Keratinocyte (primary cell): ENCODE results near the gene SYDE2.

Experiments used
- CTCF ChIP-seq, 3 experiments: IDR thresholded peaks in 1 of 3; conservative IDR thresholded peaks in 1 of 3; optimal IDR thresholded peaks in 1 of 3; 2 replicates in 2 of 3; 3 replicates in 1 of 3; pipeline versions ENCODE3 to v1.5.1; 2011; ENCODE audit warnings: low read length in 3 of 3, mild to moderate bottlenecking in 3 of 3, moderate library complexity in 2 of 3, control low read depth in 1 of 3, inconsistent platforms in 1 of 3; ENCODE audit not compliant: insufficient read depth in 2 of 3; ENCODE audit errors: extremely low read depth in 1 of 3
- EZH2 ChIP-seq: IDR thresholded peaks from one replicate; pipeline ENCODE4 v1.6.1; 2012; ENCODE audit warnings: inconsistent platforms, mild to moderate bottlenecking, low read length, moderate library complexity

GRCh38 chr1:85178396-85178795 lies 22.4 kb downstream of the SYDE2 start:
- TF ChIP-seq EZH2 (no peak), CTCF (optimal IDR thresholded peaks at IDR 0.05 in 1 of 3, IDR thresholded peaks at IDR 0.05 in 1 of 3, conservative IDR thresholded peaks at IDR 0.05 in 1 of 3; ENCODE audit: extremely low read depth in 1 of 3, insufficient read depth in 2 of 3, low read length in 3 of 3) (no peak)
